Measurements from ENCODE around the gene DNAH11.

DNA sequence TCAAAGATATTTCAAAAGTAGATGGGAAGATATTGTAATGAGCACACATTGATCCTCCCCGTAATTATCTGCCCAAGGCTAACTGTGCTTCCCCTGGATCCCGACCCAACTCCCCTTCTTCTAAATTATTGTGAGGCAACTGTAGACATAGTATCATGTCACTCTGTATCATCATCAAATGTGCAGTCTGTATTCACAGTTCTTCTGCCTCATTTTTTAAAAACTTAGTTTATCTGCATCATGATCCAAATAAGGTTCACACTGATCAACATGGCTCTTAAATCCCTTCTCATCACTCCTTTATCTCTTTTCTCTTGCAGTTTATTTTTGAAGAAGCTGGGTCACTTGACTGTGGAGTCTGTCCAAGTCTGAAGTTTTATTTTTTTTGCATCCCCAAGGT lies 375.4 kb downstream of the DNAH11 start:
- TF ChIP-seq POLR2A (IDR thresholded peaks at IDR 0.05): no peak
- TF ChIP-seq, protein P1, sequence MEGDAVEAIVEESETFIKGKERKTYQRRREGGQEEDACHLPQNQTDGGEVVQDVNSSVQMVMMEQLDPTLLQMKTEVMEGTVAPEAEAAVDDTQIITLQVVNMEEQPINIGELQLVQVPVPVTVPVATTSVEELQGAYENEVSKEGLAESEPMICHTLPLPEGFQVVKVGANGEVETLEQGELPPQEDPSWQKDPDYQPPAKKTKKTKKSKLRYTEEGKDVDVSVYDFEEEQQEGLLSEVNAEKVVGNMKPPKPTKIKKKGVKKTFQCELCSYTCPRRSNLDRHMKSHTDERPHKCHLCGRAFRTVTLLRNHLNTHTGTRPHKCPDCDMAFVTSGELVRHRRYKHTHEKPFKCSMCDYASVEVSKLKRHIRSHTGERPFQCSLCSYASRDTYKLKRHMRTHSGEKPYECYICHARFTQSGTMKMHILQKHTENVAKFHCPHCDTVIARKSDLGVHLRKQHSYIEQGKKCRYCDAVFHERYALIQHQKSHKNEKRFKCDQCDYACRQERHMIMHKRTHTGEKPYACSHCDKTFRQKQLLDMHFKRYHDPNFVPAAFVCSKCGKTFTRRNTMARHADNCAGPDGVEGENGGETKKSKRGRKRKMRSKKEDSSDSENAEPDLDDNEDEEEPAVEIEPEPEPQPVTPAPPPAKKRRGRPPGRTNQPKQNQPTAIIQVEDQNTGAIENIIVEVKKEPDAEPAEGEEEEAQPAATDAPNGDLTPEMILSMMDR (IDR thresholded peaks at IDR 0.05): no peak
